SU-DHL-6 (cell line): ENCODE results near the gene NCR3LG1.

Experiments
- EZH2phosphoT487 ChIP-seq: fragments of 200-600 bp; sonication (generic), shearing (Covaris generic); conservative IDR thresholded peaks from 2 replicates; pipeline ENCODE4 v1.6.1; 2018; ENCODE audit warnings: mild to moderate bottlenecking, antibody characterized with exemption, low read length, moderate library complexity, mixed read lengths
- TF ChIP-seq, protein P1 (sequence below): fragments of 200-600 bp; sonication (generic); IDR thresholded peaks from one replicate; pipeline ENCODE4 v1.5.1; 2017; ENCODE audit warnings: antibody characterized with exemption, mild to moderate bottlenecking, low read length, moderate library complexity; ENCODE audit not compliant: insufficient read depth, poor library complexity, severe bottlenecking

DNA sequence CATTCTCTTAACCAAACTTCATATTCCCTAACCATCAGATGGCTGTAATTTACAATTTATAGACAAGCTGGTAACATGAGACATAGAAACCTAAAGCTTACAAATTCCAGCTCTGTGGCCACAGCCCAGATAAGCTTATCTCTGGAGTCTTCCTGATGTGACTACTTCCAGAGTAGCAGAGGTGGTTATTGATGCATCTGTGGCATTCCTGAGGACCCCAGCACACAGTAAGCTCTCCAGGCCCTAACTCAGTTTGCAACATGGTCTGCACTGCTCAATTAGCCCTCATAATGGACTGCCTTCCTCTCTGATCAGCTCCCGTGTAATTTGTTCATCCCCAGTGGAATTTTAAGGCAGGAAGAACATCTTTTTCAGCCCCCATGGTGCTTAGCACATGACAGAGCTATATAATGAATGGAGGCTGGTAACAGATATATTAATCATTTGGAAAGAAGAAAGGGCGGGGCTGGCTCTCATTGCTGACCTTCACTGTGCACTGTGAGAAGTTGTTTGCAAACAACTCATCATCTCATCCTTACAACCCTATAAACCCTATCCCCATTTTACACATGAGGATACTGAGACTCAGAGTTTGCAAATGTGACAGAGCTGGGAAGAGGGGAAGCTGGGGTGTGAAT lies 67.0 kb downstream of the NCR3LG1 start:
- TF ChIP-seq, protein P1, sequence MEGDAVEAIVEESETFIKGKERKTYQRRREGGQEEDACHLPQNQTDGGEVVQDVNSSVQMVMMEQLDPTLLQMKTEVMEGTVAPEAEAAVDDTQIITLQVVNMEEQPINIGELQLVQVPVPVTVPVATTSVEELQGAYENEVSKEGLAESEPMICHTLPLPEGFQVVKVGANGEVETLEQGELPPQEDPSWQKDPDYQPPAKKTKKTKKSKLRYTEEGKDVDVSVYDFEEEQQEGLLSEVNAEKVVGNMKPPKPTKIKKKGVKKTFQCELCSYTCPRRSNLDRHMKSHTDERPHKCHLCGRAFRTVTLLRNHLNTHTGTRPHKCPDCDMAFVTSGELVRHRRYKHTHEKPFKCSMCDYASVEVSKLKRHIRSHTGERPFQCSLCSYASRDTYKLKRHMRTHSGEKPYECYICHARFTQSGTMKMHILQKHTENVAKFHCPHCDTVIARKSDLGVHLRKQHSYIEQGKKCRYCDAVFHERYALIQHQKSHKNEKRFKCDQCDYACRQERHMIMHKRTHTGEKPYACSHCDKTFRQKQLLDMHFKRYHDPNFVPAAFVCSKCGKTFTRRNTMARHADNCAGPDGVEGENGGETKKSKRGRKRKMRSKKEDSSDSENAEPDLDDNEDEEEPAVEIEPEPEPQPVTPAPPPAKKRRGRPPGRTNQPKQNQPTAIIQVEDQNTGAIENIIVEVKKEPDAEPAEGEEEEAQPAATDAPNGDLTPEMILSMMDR: no peak
- TF ChIP-seq EZH2phosphoT487: no peak
